GM11168 (cell line): ENCODE results near the gene LHFPL5.

Experiments used
- in situ Hi-C: fragments of 300-500 bp; cut with MboI; formaldehyde crosslinking; loops from one replicate; pipeline ENCODE4 v1.12.0; 2022; ENCODE audit warnings: low sequenced_read_pairs; ENCODE audit not compliant: unreplicated experiment

LHFPL5 gene

GRCh38 chr6:35788423-35788982, 16.6 kb upstream of the LHFPL5 start:
- in situ Hi-C loops, result no loop called here

- in situ Hi-C loops, result no loop called here
Measured at GRCh38 chr6:35790683-35791082, 14.5 kb upstream of the LHFPL5 start.

- in situ Hi-C loops, result no loop called here
Measured at GRCh38 chr6:35794536-35795452, 10.4 kb upstream of the LHFPL5 start.

GRCh38 chr6:35795453-35796071, 9.6 kb upstream of the LHFPL5 start:
- in situ Hi-C loops, result no loop called here

GRCh38 chr6:35796236-35796635, 8.9 kb upstream of the LHFPL5 start:
- in situ Hi-C loops, result no loop called here

GRCh38 chr6:35797837-35798526, 7.2 kb upstream of the LHFPL5 start:
- in situ Hi-C loops, result no loop called here

- in situ Hi-C loops, result no loop called here
Measured at GRCh38 chr6:35798706-35799105, 6.4 kb upstream of the LHFPL5 start.

- in situ Hi-C loops, result no loop called here
Measured at GRCh38 chr6:35801148-35801547, 4.0 kb upstream of the LHFPL5 start.

GRCh38 chr6:35808688-35809087, 3.5 kb downstream of the LHFPL5 start:
- in situ Hi-C loops, result no loop called here

- in situ Hi-C loops, result no loop called here
Measured at GRCh38 chr6:35809809-35810208, 4.7 kb downstream of the LHFPL5 start.

- in situ Hi-C loops, result no loop called here
Measured at GRCh38 chr6:35810971-35811698, 6.0 kb downstream of the LHFPL5 start.

GRCh38 chr6:35811699-35811995, 6.5 kb downstream of the LHFPL5 start:
- in situ Hi-C loops, result no loop called here

GRCh38 chr6:35817515-35817914, 12.4 kb downstream of the LHFPL5 start:
- in situ Hi-C loops, result no loop called here

GRCh38 chr6:35823601-35824000, 18.4 kb downstream of the LHFPL5 start:
- in situ Hi-C loops, result no loop called here

- in situ Hi-C loops, result no loop called here
Measured at GRCh38 chr6:35824552-35825192, 19.5 kb downstream of the LHFPL5 start.

GRCh38 chr6:35829306-35829705, 24.2 kb downstream of the LHFPL5 start:
- in situ Hi-C loops, result no loop called here

- in situ Hi-C loops, result no loop called here
Measured at GRCh38 chr6:35831257-35832007, 26.3 kb downstream of the LHFPL5 start.

- in situ Hi-C loops, result no loop called here
Measured at GRCh38 chr6:35833536-35833935, 28.4 kb downstream of the LHFPL5 start.

GRCh38 chr6:35839019-35839418, 33.9 kb downstream of the LHFPL5 start:
- in situ Hi-C loops, result no loop called here
